ENCODE results near the gene SEMA5A.

The SEMA5A gene

DNA sequence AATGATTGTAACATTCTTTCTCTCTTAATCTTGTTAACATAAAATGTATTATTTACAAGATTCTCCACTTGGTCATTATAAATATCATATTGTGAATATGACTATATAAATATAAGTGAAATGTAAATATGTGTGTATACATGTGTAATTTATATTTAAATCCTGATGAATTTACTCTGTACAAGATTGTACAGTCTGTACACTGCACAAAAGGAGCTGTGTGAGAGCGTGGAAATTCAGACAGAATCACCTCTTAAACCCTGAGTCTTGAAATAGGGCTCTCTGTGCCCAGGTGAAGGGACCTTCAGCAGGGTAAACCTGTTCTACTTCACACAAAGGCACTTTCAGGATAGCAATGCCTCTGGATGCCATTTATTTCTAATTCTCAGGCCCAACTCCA lies 456.0 kb downstream of the SEMA5A start:
- DNase-seq, result no peak

DNA sequence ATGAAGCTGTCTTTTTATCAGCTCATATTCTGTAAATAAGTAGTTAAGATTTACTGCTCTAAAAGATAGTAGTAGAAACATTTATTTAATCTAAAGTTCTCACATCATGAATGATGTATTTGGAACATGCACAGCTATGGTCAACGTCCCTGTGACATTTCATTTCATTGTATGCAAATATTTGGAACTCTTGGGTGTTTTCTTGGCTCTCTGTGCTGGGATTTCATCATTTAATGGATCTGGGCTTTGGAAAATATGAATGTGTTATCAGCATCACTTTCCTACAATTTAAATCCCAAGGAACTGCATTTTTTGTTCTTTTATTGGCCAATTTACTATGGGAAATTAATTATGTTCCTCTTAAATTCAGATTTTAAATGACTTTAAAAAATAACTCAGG lies 462.9 kb downstream of the SEMA5A start:
- DNase-seq, result no peak

DNA sequence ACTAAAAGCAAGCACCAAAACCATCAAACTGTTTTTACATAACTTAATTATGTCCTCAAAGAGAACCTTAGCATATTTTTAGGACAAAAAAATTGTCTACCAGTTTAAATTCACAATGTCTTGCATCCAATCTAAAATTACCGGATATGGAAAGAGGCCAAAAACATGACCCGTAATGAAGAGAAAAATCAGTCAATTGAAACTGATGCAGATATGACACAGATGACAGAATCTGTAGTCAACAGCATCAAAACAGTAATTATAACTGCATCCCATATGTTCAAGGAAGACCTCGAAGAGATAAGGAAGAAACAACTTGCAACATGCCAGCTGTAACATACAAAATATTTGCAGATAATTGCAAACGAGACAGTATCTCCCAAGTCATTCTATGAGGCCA lies 473.2 kb downstream of the SEMA5A start:
- DNase-seq, result no peak

DNA sequence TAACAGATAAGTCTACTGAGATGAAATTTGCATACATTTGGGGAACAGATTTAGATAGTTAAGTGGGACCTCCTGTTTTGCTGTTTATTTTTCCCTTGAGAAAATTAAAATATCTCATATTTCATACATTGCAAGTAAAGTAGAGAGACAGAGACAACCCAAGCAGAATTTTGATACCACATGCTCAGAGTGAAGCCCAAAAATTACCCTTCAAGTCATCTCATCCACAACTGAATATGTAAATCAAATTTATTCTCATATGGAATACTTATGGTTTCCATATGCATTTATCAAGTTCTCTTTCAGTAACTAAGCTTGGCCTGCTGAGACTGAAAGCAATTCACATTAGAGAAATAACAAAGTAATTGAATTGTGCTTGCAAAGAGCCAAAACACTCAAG lies 474.4 kb downstream of the SEMA5A start:
- DNase-seq, result no peak

DNA sequence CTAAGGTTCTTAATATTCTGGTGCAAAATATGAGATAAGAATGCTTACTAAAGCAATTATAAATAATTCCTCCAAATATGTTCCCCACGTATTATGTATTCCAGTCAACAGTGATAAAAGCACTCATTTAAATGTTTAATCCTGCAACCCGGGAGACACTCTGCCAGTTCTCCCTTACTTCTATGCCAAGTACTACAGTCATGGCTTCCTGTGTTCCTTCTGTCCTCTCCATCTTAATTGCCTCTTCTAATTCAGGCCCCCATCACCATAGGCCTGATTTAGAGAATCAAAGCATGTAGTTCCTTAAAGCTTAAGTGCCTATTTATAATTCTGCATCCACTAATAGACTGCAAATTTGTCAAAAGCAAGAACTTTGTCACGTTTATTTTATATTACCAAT lies 474.8 kb downstream of the SEMA5A start:
- DNase-seq, result no peak

DNA sequence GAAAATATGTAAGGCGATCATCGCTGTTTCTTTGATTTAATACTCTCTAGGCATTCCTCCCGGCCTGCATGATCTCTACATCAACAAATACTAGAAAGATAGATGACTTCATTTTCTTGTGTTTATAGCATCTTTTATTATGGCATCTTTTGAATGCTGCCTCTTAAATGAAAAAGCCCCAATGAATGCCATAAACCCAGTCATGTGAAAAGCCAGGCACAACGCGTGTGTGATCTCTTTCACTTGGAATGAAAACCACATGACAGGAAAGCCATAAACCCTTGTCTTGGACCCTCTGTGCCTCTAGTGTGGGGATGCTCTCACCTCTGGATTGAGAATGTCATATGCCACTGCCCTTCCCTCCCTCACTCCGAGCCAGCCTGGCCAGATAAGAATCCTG lies 476.2 kb downstream of the SEMA5A start:
- DNase-seq, result no peak

DNA sequence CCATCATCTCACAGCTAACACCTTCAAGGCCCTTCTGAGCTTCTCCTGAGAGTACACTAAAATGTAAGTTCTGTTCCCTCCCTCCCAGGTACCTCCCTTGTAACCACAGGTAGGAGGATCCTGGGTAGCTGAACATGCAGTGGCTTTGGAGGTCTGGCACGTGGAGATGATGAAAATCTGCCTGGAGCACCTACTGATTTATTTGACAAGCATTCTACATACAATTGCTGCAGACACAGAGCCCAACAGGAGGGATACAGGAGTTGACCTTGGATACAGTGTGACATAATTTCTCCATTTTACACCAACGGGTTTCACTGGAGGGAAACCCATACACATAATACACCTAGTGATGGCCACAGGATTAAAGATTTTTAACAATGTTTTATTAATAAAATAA lies 478.7 kb downstream of the SEMA5A start:
- DNase-seq, result no peak

DNA sequence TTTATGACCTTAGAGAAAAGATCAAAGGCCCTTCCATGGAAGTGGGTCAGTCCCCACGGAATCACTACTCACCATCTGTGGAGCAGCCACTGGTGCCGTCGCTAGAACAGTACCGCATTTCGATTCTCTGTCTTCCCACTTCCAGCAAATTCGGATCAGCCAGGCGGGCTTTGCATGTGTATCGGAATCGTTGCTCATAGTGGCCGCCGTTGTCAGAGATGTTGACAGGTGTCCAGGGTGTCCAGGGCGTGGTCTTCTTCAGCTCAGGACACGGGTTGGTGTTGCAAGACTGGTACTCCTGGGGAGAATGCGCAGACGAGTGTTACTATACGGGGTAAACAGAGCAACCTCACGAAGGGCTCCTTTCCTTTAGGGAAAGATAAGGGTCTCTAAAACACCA lies 479.5 kb downstream of the SEMA5A start:
- no peak for DNase-seq

DNA sequence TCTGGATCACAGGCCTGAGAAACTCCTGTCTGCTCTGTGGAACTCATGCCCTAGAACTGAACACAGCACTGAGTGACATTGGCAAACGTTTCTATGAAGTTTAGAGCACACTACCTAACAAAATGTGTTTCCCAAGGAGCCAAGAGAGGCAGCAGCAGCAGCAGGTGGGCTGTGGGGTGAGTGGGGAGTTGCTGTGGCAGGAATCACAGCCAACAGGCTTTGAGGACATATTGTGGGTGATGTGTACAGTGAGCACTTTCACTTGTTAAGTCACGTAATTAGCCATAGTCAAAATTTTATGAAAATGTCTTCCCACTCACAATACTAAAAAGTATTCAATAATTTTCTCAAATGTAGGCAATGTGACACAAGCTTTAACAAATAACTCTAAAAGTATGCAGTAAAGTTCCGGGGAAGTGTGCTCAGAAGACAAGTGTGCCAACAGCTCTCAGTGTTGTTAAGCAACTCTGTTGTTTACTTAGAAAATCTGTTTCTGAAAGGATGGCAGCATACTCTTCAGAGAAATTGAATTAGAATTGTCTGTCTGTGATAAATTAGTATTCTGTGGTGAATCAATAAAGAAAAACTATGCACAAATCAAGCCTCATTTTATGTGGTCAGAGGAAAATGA lies 482.1 kb downstream of the SEMA5A start:
- DNase-seq, result no peak

DNA sequence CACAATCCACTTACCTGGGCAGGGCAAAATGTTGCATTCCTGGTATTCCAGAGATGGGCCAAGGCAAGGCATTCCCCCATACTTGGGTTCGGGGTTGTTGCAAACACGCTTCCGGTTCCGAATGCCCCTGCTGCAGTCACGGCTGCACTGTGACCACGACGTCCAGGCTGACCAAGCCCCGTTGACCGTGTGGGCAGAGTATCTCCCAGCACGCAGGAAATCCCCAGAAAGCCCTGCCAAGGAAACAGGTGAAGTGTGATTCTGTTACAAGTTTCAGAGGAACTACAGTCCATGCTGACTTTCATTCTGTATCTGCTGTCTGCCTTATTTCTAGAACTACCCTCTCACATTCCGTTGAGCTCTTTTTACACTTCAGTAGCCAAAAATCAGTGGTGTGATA lies 483.0 kb downstream of the SEMA5A start:
- DNase-seq, result no peak

DNA sequence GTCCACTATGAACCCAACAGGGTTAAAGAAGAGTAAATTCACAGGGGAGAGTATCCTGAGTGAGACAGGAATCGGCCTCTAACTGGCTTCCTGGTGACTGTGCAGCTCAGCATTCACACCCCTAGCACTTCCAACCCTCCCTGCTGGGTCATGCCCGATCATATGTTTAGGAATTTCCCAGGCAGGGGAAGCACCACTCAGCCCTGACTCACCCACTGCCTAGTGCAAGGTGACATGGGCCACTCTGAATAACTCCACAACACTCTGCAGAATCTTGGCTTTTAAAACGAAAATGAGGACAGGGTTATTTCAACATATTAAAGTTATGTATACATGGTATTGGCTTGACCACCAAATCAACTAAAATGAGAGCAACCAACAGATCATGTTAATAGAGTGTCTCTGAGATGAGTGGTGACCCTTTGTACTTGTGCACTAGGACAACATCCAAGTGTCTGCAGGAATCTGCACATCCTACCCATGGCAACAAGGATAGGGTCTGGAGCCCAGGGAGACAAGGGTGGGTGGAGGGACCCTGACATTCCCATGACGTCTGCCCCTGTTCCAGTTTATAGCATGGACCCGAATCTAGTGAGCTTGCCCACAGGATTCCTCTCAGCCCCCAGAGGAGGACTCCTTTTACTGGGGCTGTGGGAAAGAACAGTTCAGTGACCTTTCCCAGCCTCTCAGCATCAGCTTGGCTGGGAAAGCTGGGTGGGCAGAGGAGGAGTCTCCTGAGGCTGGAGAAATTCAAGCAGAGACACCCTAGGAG lies 485.8 kb downstream of the SEMA5A start:
- no peak for DNase-seq

DNA sequence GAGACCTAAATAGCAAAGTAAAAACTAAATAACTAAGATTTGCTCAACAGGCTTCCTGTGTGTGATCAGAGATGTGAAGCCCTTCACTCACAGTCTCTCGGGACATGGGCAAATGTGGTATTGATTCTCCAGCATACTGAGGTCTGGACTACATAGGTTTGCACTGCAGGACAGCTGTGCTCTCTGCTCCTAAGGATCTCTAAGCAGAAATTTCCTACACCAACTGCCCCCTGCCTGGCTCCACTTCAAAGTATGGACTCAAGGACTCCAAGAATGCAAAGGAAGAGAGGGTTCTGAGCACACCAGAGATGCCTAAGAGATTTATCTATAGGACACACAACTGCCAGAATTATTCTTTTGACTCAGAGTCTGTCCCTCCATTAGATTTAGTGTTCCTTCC lies 487.2 kb downstream of the SEMA5A start:
- no peak for DNase-seq

DNA sequence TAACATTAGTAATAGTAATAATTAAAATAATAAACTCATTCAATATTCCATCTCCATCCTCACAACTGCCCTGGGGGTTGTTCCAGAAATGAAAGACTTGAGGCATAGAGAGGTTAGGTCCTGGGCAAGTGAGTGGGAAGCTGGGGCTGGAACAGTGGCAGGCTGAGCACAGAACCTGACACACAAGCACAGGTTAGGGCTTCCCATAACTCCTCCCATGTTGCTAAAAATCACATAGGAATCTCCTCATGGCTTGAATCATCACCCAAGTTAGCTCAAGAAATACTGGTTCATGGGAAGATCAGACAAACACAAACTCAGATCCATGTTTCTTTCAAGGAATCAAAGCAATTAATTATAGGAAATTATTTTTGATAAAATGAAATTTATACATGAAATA lies 487.7 kb downstream of the SEMA5A start:
- no peak for DNase-seq

DNA sequence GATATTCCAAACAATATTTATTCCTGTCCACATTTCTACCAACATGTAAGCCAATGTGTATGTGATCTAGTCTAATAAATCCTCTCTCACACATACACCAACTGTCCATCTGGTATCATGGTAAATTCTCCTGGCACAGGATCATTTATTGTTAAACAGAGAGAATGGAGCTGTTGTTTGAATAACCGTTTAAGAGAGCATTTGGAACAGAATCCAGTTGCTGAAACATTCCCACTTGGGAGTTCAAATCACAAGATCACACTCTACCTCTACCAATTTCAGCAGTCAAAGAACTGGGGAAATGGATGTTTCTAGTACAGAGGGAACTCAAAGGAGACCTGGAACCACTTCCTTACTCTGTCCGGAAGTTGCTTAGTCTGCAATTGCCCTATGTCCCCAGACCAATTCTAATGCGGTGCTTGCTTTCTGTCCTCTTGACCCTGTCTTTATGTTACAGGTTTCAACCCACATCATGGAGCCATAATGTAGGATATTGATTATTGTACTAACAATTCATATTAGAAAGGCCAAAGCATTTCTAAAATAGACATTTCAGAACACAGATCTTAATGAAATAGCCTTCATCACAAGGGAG lies 488.4 kb downstream of the SEMA5A start:
- no peak for DNase-seq

DNA sequence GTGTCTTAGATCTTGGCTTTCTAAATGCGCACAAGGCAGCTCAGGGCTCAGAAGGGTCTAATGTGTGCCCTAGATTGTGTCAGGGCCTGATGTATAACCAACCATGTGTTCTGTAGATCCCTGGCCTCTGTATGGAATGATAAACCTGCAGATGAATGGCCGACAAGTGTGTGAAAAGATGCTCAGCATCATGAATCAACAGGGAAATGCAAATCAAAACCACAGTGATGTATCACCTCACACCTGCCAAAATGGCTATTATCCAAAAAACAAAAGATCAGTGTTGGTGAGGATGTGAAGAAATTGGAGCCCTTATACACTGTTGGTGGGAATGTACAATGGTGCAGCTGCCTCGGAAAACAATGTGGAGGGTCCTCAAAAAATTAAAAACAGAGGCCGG lies 489.8 kb downstream of the SEMA5A start:
- DNase-seq, result no peak

DNA sequence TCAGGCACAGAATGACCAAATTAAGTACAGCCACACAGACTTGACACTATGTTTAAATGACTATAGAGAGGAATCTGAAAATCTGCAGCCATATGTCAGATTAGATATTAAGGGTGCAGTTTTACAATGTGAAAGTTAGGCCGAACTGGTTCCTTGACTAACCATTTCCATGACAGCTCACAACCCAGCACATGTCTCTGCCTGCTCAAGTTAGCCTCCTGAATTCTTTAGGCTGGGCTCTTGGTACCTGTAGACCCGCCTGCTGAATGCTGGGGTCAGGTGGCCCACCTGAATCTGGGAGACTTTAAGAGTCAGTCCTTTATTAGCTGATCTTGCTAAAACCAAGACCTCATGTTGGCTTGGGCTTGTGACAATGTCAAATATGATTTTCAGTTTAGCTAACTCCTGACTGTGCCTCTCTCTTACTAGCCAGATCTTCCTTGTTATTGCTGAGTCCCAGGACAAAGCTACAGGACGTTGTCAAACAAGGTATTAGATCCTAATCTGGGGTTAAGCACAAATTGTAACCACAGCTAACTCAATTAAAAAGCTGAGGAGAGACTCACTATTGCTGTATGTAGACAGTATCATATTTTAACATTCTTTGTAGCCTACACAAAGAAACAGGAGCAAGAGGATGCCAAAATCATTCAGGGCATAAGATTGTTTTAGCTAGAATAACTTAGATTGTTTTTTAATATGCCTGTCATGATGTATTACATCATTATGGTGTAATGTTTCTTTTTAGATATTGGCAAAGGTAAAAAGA lies 490.9 kb downstream of the SEMA5A start:
- DNase-seq, result no peak

DNA sequence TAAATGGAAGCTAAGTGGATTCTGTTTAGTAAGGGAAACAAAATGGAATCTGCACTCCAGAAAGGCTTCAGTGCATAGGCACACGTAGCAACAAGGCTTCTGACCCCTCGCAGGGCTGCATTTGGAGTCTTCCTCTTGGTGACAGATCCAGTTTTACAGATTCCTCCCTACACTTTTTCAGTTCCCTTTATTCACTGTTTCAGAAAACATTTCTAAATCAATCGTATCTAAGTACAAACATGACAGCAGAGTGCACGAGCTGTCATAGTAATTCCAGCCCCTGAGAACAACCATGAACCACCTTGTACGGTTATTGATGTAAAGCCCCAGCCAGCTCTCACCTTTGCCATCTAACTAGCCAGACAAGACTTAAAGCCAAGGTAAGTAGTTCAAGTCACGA lies 491.6 kb downstream of the SEMA5A start:
- no peak for DNase-seq

DNA sequence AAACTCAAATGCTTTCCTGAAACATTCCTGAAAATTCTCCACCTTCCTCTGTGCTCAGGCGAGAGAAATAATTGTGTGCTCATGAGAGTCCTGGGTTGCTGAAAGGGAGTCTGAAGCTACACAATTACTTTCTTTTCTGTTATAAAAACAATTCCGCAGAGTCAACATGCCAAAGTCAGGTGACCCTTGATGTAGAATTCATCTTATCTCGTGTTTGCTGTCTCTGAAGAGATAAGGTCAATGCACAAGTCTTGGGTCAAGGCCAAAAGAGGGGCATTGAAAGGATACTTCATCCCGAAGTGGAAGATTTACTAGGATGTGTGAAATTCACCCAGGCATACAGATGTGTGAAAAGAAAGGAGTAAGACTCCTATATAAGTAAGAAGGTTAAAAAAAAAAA lies 493.5 kb downstream of the SEMA5A start:
- no peak for DNase-seq

DNA sequence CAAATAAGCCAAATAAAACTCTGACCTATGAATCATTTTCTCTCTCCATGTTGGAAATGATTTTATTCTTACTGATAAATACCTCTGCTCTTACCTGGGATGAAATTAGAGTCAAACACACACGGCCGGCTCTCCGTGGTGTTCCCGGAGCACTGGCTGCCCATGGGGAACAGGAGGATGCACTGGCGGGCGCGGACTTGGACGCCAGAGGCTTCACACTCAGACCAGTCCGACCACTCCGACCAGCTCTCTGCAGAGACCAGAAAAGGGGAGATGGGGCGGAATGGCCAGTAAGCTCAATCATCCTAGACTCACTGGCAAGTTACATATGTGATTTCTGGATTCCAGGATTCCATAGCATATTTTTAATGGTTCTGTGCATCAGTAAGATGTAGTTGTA lies 494.1 kb downstream of the SEMA5A start:
- DNase-seq, result no peak

DNA sequence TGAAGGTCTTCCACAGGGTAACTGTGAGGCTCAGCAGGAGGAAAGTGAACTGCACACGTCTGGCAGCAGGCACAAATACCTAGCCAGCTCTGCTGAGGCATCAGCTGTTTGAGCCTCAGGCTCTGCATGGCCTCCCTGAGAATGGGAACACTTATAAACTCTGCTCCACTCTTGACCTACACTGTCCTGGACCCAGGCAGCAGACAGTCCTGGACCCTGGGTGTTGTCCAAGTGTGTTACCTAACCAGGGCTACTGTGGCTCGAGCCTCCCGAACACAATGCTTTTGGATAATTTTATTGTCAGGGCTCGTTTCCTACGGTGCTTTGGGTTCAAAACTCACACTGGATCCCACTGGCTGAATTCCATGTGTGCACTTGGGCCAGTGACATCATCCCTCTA lies 497.9 kb downstream of the SEMA5A start:
- no peak for DNase-seq

DNA sequence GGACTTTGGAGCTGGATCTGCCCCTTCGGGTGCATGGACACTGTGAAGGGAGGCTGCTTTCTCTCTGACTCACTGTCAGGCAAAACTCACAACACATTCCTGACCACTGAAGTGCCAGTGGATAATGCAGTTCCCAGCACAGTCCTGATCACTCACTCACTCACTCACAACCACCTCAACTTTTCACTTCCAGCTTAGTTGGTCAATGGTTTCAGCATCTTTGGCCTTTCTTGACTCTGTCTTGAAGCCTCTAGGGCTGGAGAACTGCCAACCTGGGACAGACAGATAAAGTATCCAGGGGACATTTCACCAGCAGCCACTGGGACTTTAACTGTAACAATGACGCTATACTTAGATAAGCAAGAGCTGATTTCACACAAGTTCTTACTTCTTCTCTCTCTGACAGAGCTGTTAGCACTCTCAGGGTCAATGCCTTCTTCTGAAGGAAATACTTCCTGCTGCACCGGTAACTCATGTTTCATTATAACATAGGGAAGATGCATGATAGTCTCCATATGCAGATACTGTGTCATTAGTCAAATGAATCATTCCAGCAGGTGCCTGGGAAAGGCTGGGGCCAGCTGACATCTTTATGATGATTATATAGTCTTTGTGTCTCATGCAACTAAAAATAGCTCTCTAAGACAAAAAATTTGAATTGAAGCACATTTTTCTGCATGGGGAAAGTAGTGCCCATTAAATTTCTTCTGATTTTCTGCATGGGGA lies 499.0 kb downstream of the SEMA5A start:
- DNase-seq, result no peak

DNA sequence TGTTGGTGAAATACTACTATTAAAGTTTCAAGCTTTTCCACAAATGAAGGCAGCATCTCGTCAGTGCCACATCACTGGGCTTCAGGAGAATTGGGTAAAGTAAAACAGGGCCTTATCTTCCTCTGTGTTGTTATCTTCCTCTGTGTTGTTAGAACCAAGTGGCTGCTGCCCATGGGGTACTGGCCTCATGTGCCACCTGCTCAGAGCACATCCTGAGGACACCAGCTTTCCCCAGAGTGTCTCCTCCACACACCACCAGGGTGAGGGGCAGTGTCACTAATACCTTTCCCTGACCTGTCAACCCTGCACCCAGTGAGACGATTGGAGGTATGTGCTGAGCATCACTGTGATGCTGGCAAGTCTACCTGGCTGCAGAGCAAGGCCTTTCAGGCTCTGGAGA lies 499.9 kb downstream of the SEMA5A start:
- no peak for DNase-seq

DNA sequence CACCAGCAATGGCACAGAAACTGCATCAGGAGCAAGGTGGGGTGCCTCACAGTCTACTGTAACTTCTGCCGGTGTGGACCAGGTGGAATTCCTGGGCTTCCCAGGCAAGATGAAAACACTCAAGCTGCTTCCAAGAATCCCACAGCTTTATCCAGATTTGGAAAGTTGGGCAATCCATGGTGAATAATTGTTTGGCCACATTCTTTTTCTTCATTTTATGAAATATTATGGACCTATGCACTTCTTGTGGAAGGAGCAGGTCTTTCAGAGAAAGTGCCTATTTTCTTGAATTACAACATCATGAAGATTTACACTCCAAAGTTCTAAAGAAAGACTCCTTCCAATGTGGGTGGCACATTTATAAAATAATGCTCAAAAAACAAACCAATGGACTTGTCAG lies 503.6 kb downstream of the SEMA5A start:
- no peak for DNase-seq

Measured in NCI-H2081 treated with DMSO at 0.1 percent for 48 hours (cell line).